ENCODE measurements around the gene CTDSP2. TPM values are rescaled to one million over a fixed set of nuclear protein-coding genes. Genes with fewer than 3 reads are reported as not detected.

The CTDSP2 gene
- polyA plus RNA-seq, 4 donors, result 35.1 to 143 (median 51.8) TPM

- 19 to 29% (median 22%) methylated on average over 5 of the region's 5 CpGs for WGBS, 3 donors
- peaks cover 0 to 40% (median 0%) of the 10 kb centered on the region in 3 donors for H3K36me3 ChIP-seq (ENCODE audit: control insufficient read depth in 3 of 3, insufficient read depth in 2 of 3, low read depth in 1 of 3, low read length in 3 of 3)
- DNase-seq (no peak), FAIRE-seq (no peak)
- H3K27ac ChIP-seq (ENCODE audit: low read depth in 1 of 3, low read length in 2 of 3), result peak overlapping the region; percentile 32 to 53 (median 44)
- H3K9me3 ChIP-seq (ENCODE audit: control insufficient read depth in 2 of 2, insufficient read depth in 1 of 2, low read depth in 1 of 2, low read length in 1 of 2), result no peaks in the 10 kb centered on the region
- H3K4me3 ChIP-seq (ENCODE audit: low read depth in 1 of 3, low read length in 3 of 3), result no peak overlapping the region
- peaks cover 25 to 85% (median 53%) of the 10 kb centered on the region in 3 donors for H3K4me1 ChIP-seq (ENCODE audit: control insufficient read depth in 3 of 3, insufficient read depth in 2 of 3, low read depth in 1 of 3, low read length in 2 of 3)
- H3K27me3 ChIP-seq (ENCODE audit: control insufficient read depth in 3 of 3, insufficient read depth in 3 of 3, low read length in 3 of 3), result no peaks in the 10 kb centered on the region
These were observed 8.5 kb downstream of the CTDSP2 start for GRCh38 chr12:57837864-57838562.

GRCh38 chr12:57836442-57837375 lies 9.8 kb downstream of the CTDSP2 start:
- Histone ChIP-seq H3K36me3 (ENCODE audit: control insufficient read depth in 3 of 3, insufficient read depth in 2 of 3, low read depth in 1 of 3, low read length in 3 of 3) (peaks cover 0 to 46% (median 0%) of the 10 kb centered on the region in 3 donors), H3K27ac (ENCODE audit: low read depth in 1 of 3, low read length in 2 of 3) (peak overlapping the region in 2 of 3 donors; percentile 37 to 85), H3K4me1 (ENCODE audit: control insufficient read depth in 3 of 3, insufficient read depth in 2 of 3, low read depth in 1 of 3, low read length in 2 of 3) (peaks cover 22 to 76% (median 53%) of the 10 kb centered on the region in 3 donors), H3K9me3 (ENCODE audit: control insufficient read depth in 2 of 2, insufficient read depth in 1 of 2, low read depth in 1 of 2, low read length in 1 of 2) (no peaks in the 10 kb centered on the region), H3K27me3 (ENCODE audit: control insufficient read depth in 3 of 3, insufficient read depth in 3 of 3, low read length in 3 of 3) (no peaks in the 10 kb centered on the region), H3K4me3 (ENCODE audit: low read depth in 1 of 3, low read length in 3 of 3) (peak overlapping the region in 1 of 3 donors; percentile 10)
- FAIRE-seq (no peak), DNase-seq (peak; percentile 38 to 77)
- 8 to 11% (median 9%) methylated on average over 13 of the region's 13 CpGs for WGBS, 3 donors

- no peak overlapping the region for H3K4me3 ChIP-seq (ENCODE audit: low read depth in 1 of 3, low read length in 3 of 3)
- H3K27ac ChIP-seq (ENCODE audit: low read depth in 1 of 3, low read length in 2 of 3), result peak overlapping the region in 2 of 3 donors; percentile 37 to 85
- no peaks in the 10 kb centered on the region for H3K27me3 ChIP-seq (ENCODE audit: control insufficient read depth in 3 of 3, insufficient read depth in 3 of 3, low read length in 3 of 3)
- H3K36me3 ChIP-seq (ENCODE audit: control insufficient read depth in 3 of 3, insufficient read depth in 2 of 3, low read depth in 1 of 3, low read length in 3 of 3), result peaks cover 0 to 51% (median 0%) of the 10 kb centered on the region in 3 donors
- 52 to 81% (median 67%) methylated on average over 9 of the region's 9 CpGs for WGBS, 3 donors
- no peaks in the 10 kb centered on the region for H3K9me3 ChIP-seq (ENCODE audit: control insufficient read depth in 2 of 2, insufficient read depth in 1 of 2, low read depth in 1 of 2, low read length in 1 of 2)
- FAIRE-seq, result no peak
- H3K4me1 ChIP-seq (ENCODE audit: control insufficient read depth in 3 of 3, insufficient read depth in 2 of 3, low read depth in 1 of 3, low read length in 2 of 3), result peaks cover 14 to 69% (median 51%) of the 10 kb centered on the region in 3 donors
- DNase-seq, result no peak
These were observed 10.9 kb downstream of the CTDSP2 start for GRCh38 chr12:57835366-57836288.

- Histone ChIP-seq H3K27me3 (ENCODE audit: control insufficient read depth in 3 of 3, insufficient read depth in 3 of 3, low read length in 3 of 3) (no peaks in the 10 kb centered on the region), H3K4me3 (ENCODE audit: low read depth in 1 of 3, low read length in 3 of 3) (no peak overlapping the region), H3K36me3 (ENCODE audit: control insufficient read depth in 3 of 3, insufficient read depth in 2 of 3, low read depth in 1 of 3, low read length in 3 of 3) (peaks cover 0 to 56% (median 2%) of the 10 kb centered on the region in 3 donors), H3K27ac (ENCODE audit: low read depth in 1 of 3, low read length in 2 of 3) (peak overlapping the region in 1 of 3 donors; percentile 62), H3K9me3 (ENCODE audit: control insufficient read depth in 2 of 2, insufficient read depth in 1 of 2, low read depth in 1 of 2, low read length in 1 of 2) (no peaks in the 10 kb centered on the region), H3K4me1 (ENCODE audit: control insufficient read depth in 3 of 3, insufficient read depth in 2 of 3, low read depth in 1 of 3, low read length in 2 of 3) (peaks cover 9 to 62% (median 42%) of the 10 kb centered on the region in 3 donors)
- no peak for DNase-seq
- WGBS, 3 donors, result 0 to 25% (median 9%) methylated on average over 1 of the region's 1 CpG
- no peak for FAIRE-seq
These were observed 12.2 kb downstream of the CTDSP2 start for GRCh38 chr12:57834086-57834876.

GRCh38 chr12:57833672-57834071 lies 12.9 kb downstream of the CTDSP2 start:
- no peak overlapping the region for H3K27ac ChIP-seq (ENCODE audit: low read depth in 1 of 3, low read length in 2 of 3)
- WGBS, 3 donors, result 69 to 81% (median 72%) methylated on average over 3 of the region's 3 CpGs

GRCh38 chr12:57832966-57833365 lies 13.6 kb downstream of the CTDSP2 start:
- 48 to 66% (median 55%) methylated on average over 9 to 10 of the region's 10 CpGs for WGBS, 3 donors
- H3K27ac ChIP-seq (ENCODE audit: low read depth in 1 of 3, low read length in 2 of 3), result peak overlapping the region in 1 of 3 donors; percentile 47
- H3K4me1 ChIP-seq (ENCODE audit: control insufficient read depth in 3 of 3, insufficient read depth in 2 of 3, low read depth in 1 of 3, low read length in 2 of 3), result peaks cover 4 to 56% (median 36%) of the 10 kb centered on the region in 3 donors
- no peaks in the 10 kb centered on the region for H3K27me3 ChIP-seq (ENCODE audit: control insufficient read depth in 3 of 3, insufficient read depth in 3 of 3, low read length in 3 of 3)
- no peaks in the 10 kb centered on the region for H3K9me3 ChIP-seq (ENCODE audit: control insufficient read depth in 2 of 2, insufficient read depth in 1 of 2, low read depth in 1 of 2, low read length in 1 of 2)
- no peak overlapping the region for H3K4me3 ChIP-seq (ENCODE audit: low read depth in 1 of 3, low read length in 3 of 3)
- peaks cover 0 to 56% (median 2%) of the 10 kb centered on the region in 3 donors for H3K36me3 ChIP-seq (ENCODE audit: control insufficient read depth in 3 of 3, insufficient read depth in 2 of 3, low read depth in 1 of 3, low read length in 3 of 3)
- FAIRE-seq (no peak), DNase-seq (no peak)

More at GRCh38 chr12:57833672-57834071, 12.9 kb downstream of the CTDSP2 start:
- FAIRE-seq (no peak), DNase-seq (no peak)
- Histone ChIP-seq H3K4me1 (ENCODE audit: control insufficient read depth in 3 of 3, insufficient read depth in 2 of 3, low read depth in 1 of 3, low read length in 2 of 3) (peaks cover 6 to 62% (median 37%) of the 10 kb centered on the region in 3 donors), H3K36me3 (ENCODE audit: control insufficient read depth in 3 of 3, insufficient read depth in 2 of 3, low read depth in 1 of 3, low read length in 3 of 3) (peaks cover 0 to 57% (median 2%) of the 10 kb centered on the region in 3 donors), H3K4me3 (ENCODE audit: low read depth in 1 of 3, low read length in 3 of 3) (no peak overlapping the region), H3K27me3 (ENCODE audit: control insufficient read depth in 3 of 3, insufficient read depth in 3 of 3, low read length in 3 of 3) (no peaks in the 10 kb centered on the region), H3K9me3 (ENCODE audit: control insufficient read depth in 2 of 2, insufficient read depth in 1 of 2, low read depth in 1 of 2, low read length in 1 of 2) (no peaks in the 10 kb centered on the region)

- WGBS, 3 donors, result 87 to 92% (median 90%) methylated on average over 2 of the region's 2 CpGs
- Histone ChIP-seq H3K4me1 (ENCODE audit: control insufficient read depth in 3 of 3, insufficient read depth in 2 of 3, low read depth in 1 of 3, low read length in 2 of 3) (peaks cover 0 to 32% (median 17%) of the 10 kb centered on the region in 3 donors), H3K36me3 (ENCODE audit: control insufficient read depth in 3 of 3, insufficient read depth in 2 of 3, low read depth in 1 of 3, low read length in 3 of 3) (peaks cover 10 to 68% (median 23%) of the 10 kb centered on the region in 3 donors), H3K4me3 (ENCODE audit: low read depth in 1 of 3, low read length in 3 of 3) (no peak overlapping the region), H3K27me3 (ENCODE audit: control insufficient read depth in 3 of 3, insufficient read depth in 3 of 3, low read length in 3 of 3) (no peaks in the 10 kb centered on the region), H3K27ac (ENCODE audit: low read depth in 1 of 3, low read length in 2 of 3) (no peak overlapping the region), H3K9me3 (ENCODE audit: control insufficient read depth in 2 of 2, insufficient read depth in 1 of 2, low read depth in 1 of 2, low read length in 1 of 2) (no peaks in the 10 kb centered on the region)
- DNase-seq (no peak), FAIRE-seq (no peak)
These were observed 16.1 kb downstream of the CTDSP2 start for GRCh38 chr12:57830393-57830792.

Measured in small intestine (tissue), 7 donors.